Measurements from ENCODE around the gene GOT1. TPM values are rescaled to one million over a fixed set of nuclear protein-coding genes. Genes with fewer than 3 reads are reported as not detected.

The GOT1 gene
- total RNA-seq, result 18.3 and 23.3 TPM in 2 replicates

GRCh38 chr10:99430451-99431189 lies at the start of gene GOT1:
GOT1 (minus strand) TSS chr10:99430624; CDS start chr10:99430565, 59 bp downstream.

Other genes starting within 250 kb of the GOT1 start
- under 0.01 TPM in 1 of 2 replicates, not detected in the other for gene HPSE2, start 194.8 kb downstream of the GOT1 start, total RNA-seq
- gene CNNM1, start 101.3 kb downstream of the GOT1 start, total RNA-seq, result 0.09 and 0.14 TPM in 2 replicates
- gene NKX2-3, start 102.3 kb upstream of the GOT1 start, total RNA-seq, result not detected in 2 replicates
- 23.2 and 28.6 TPM in 2 replicates for gene SLC25A28, start 189.8 kb upstream of the GOT1 start, total RNA-seq
- gene ENTPD7, start 228.9 kb upstream of the GOT1 start, total RNA-seq, result 30.4 and 44.7 TPM in 2 replicates

Measured in smooth muscle cell of bladder (primary cell).